ENCODE results near the gene CHP1. TPM values are rescaled to one million over a fixed set of nuclear protein-coding genes. Genes with fewer than 3 reads are reported as not detected.
A peak's percentile ranks its signal among the peaks of the same experiment; 100 is the strongest.
"Not testable (repeated sequence)": the region's sequence is repeated elsewhere in the genome, so short reads cannot be mapped to it uniquely, and the experiment has no call there.

CHP1 gene
- polyA plus RNA-seq, 1 of the 3 experiments (the other 2 are of a cell fraction), result 30.5 TPM

DNA sequence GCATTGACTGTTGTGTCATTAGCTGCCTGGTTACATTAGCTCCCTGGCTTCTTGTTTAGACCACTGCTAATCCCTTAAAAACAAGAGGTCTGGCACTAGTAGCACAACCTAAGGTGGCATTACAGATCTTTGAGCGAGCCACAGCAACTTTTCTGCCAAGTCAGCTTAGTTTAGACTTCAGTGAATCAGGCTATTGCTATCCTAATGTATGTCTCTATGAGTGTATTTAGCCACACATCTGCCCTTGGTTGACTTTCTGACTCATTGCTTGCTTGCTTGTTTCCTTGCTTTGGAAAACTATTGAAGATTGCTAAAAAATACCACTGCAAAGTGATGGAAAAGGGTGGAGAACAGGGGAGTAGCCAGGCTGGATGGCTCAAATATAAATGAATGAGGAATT, 50.2 kb downstream of the CHP1 start:
- no peaks in the 10 kb centered on the region for H3K27me3 ChIP-seq (ENCODE audit: insufficient read depth)
- TF ChIP-seq JUND (IDR thresholded peaks at IDR 0.05), result peak; percentile 54
- TF ChIP-seq FOSL2 (IDR thresholded peaks at IDR 0.05; ENCODE audit: borderline replicate concordance, low read depth), result peak; percentile 88
- TF ChIP-seq TCF12 (IDR thresholded peaks at IDR 0.05), result peak; percentile 58; the same call in 1 of the 2 replicates
- TF ChIP-seq, protein P1, sequence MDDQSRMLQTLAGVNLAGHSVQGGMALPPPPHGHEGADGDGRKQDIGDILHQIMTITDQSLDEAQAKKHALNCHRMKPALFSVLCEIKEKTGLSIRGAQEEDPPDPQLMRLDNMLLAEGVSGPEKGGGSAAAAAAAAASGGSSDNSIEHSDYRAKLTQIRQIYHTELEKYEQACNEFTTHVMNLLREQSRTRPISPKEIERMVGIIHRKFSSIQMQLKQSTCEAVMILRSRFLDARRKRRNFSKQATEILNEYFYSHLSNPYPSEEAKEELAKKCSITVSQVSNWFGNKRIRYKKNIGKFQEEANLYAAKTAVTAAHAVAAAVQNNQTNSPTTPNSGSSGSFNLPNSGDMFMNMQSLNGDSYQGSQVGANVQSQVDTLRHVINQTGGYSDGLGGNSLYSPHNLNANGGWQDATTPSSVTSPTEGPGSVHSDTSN (IDR thresholded peaks at IDR 0.05), result 0 out of 2 replicates have a peak, but pooled peaks have one; percentile 16
- TF ChIP-seq POLR2AphosphoS5 (IDR thresholded peaks at IDR 0.05; ENCODE audit: low read depth, low read length), result peak; percentile 24; the same call in 1 of the 2 replicates
- TF ChIP-seq, protein P2, sequence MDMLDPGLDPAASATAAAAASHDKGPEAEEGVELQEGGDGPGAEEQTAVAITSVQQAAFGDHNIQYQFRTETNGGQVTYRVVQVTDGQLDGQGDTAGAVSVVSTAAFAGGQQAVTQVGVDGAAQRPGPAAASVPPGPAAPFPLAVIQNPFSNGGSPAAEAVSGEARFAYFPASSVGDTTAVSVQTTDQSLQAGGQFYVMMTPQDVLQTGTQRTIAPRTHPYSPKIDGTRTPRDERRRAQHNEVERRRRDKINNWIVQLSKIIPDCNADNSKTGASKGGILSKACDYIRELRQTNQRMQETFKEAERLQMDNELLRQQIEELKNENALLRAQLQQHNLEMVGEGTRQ (IDR thresholded peaks at IDR 0.05; ENCODE audit: borderline replicate concordance, low read depth, low read length), result no peak
- no peak for TF ChIP-seq GABPA (IDR thresholded peaks at IDR 0.05; ENCODE audit: low read depth)
- H3K9me2 ChIP-seq, result no peaks in the 10 kb centered on the region
- H3K4me2 ChIP-seq, result peak overlapping the region; percentile 12; the same call in 1 of the 2 replicates
- H3K4me1 ChIP-seq (ENCODE audit: control insufficient read depth in 1 of 2, insufficient read depth in 2 of 2, low read depth in 1 of 2, low read length in 1 of 2), result peaks cover 6 to 7% of the 10 kb centered on the region in 2 experiments; a peak in 3 of 4 replicates
- H3K4me3 ChIP-seq (ENCODE audit: low read depth in 2 of 2, low read length in 1 of 2), result no peak overlapping the region
- peaks cover 25% of the 10 kb centered on the region for H3K79me2 ChIP-seq (ENCODE audit: insufficient read depth)
- H2AFZ ChIP-seq (ENCODE audit: low read depth), result no peak overlapping the region
- CTCF ChIA-PET, result no interaction called here
- H4K20me1 ChIP-seq (ENCODE audit: insufficient read depth), result no peaks in the 10 kb centered on the region
- peak overlapping the region in 1 of 2 experiments; percentile 67; a peak in 2 of 4 replicates for H3K27ac ChIP-seq (ENCODE audit: low read depth in 2 of 2, low read length in 1 of 2)
- H3K9me3 ChIP-seq, result no peaks in the 10 kb centered on the region
- peaks cover 21% of the 10 kb centered on the region for H3F3A ChIP-seq (replicated peaks; ENCODE audit: insufficient read depth)
- no peak for DNase-seq
- H3K36me3 ChIP-seq (replicated peaks in 1 of 2; ENCODE audit: control insufficient read depth in 1 of 2, insufficient read depth in 2 of 2, low read length in 1 of 2), result peaks cover 16 to 22% of the 10 kb centered on the region in 2 experiments
- no peak overlapping the region for H3K9ac ChIP-seq
- 14% methylated on average over 1 of the region's 1 CpG for WGBS (ENCODE audit: low lambda C conversion rate)
- POLR2A ChIA-PET, result no interaction called here

DNA sequence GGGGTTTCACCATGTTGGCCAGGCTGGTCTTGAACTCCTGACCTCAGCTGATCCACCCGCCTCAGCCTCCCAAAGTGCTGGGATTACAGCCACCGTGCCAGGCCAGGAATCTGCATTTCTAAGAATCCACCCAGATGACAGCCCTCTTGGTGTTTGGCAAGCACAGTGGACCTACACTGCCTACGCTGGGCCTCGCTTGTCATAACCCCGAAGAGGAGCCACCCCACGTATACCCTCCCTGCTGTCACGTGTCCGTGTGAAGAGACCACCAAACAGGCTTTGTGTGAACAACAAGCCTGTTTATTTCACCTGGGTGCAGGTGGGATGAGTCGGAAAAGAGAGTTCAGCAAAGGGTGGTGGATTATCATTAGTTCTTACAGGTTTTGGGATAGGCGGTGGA, 51.4 kb downstream of the CHP1 start:
- POLR2A ChIA-PET; H3K4me1 ChIP-seq (ENCODE audit: control insufficient read depth in 1 of 2, insufficient read depth in 2 of 2, low read depth in 1 of 2, low read length in 1 of 2); H3K4me2 ChIP-seq; H3K9ac ChIP-seq; H4K20me1 ChIP-seq (ENCODE audit: insufficient read depth); DNase-seq; H3K4me3 ChIP-seq (ENCODE audit: low read depth in 2 of 2, low read length in 1 of 2); CTCF ChIA-PET; H3K9me2 ChIP-seq; H3K9me3 ChIP-seq; H3K27ac ChIP-seq (ENCODE audit: low read depth in 2 of 2, low read length in 1 of 2); H2AFZ ChIP-seq (ENCODE audit: low read depth); H3K27me3 ChIP-seq (ENCODE audit: insufficient read depth): not testable (repeated sequence)
- peaks cover 24 to 34% of the 10 kb centered on the region in 2 experiments for H3K36me3 ChIP-seq (replicated peaks in 1 of 2; ENCODE audit: control insufficient read depth in 1 of 2, insufficient read depth in 2 of 2, low read length in 1 of 2)
- WGBS (ENCODE audit: low lambda C conversion rate), result 98% methylated on average over 9 of the region's 10 CpGs
- H3F3A ChIP-seq (replicated peaks; ENCODE audit: insufficient read depth), result peaks cover 21% of the 10 kb centered on the region
- peaks cover 37% of the 10 kb centered on the region for H3K79me2 ChIP-seq (ENCODE audit: insufficient read depth)

DNA sequence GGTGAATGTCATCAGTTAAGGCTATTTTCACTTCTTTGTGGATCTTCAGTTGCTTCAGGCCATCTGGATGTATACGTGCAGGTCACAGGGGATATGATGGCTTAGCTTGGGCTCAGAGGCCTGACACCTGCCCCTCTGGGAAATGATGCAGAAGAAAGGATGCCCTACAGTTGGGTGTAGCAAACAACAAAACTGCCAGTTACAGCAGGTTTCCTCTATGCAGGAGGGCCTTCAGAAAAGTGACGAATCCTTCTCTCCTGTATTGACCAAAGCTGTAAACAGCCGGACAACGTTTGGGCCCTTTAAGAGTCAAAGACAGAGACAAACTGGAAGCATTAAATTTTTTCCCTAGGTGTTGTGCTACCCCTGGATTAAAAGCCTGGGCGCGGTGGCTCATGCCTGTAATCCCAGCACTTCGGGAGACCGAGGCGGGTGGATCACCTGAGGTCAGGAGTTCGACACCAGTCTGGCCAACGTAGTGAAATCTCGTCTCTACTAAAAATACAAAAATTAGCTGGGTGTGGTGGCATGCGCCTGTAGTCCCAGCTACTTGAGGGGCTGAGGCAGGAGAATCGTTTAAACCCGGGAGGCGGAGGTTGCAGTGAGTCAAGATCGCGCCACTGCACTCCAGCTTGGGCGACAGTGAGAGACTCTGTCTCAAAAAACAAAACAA, 52.0 kb downstream of the CHP1 start:
- not testable (repeated sequence) for DNase-seq; H3K9me2 ChIP-seq; H3K27me3 ChIP-seq (ENCODE audit: insufficient read depth); H3K4me1 ChIP-seq (ENCODE audit: control insufficient read depth in 1 of 2, insufficient read depth in 2 of 2, low read depth in 1 of 2, low read length in 1 of 2); H4K20me1 ChIP-seq (ENCODE audit: insufficient read depth); H3K9me3 ChIP-seq
- Histone ChIP-seq H3K4me3 (ENCODE audit: low read depth in 2 of 2, low read length in 1 of 2) (peak overlapping the region in 1 of 2 experiments; percentile 75; a peak in 1 of 4 replicates), H3F3A (replicated peaks; ENCODE audit: insufficient read depth) (peaks cover 21% of the 10 kb centered on the region), H3K9ac (peak overlapping the region; percentile 41; the same call in 1 of the 2 replicates), H2AFZ (ENCODE audit: low read depth) (peak overlapping the region; percentile 81), H3K79me2 (ENCODE audit: insufficient read depth) (peaks cover 42% of the 10 kb centered on the region), H3K4me2 (peak overlapping the region; percentile 60; the same call in 1 of the 2 replicates), H3K36me3 (replicated peaks in 1 of 2; ENCODE audit: control insufficient read depth in 1 of 2, insufficient read depth in 2 of 2, low read length in 1 of 2) (peaks cover 27 to 40% of the 10 kb centered on the region in 2 experiments), H3K27ac (ENCODE audit: low read depth in 2 of 2, low read length in 1 of 2) (peak overlapping the region in 1 of 2 experiments; percentile 75; a peak in 2 of 4 replicates)
- CTCF ChIA-PET, result interaction anchor here (0.6 to 1.2 kb wide), 4 partner anchors 9 to 388 kb away, joined by 3 to 4 read pairs (median 3); no protein-coding TSS in a partner anchor
- WGBS (ENCODE audit: low lambda C conversion rate), result 72% methylated on average over 19 of the region's 19 CpGs
- POLR2A ChIA-PET, result interaction anchor here (0.7 to 1.5 kb wide), 3 partner anchors 15 to 52 kb away, joined by 3 to 4 read pairs (median 3); partner anchors contain the start of genes CHP1, NUSAP1 and OIP5

Measured in SK-N-SH (cell line).